NT2/D1 (cell line): Measurements from ENCODE around the gene PPP1R15A.

Experiments
- SUZ12 ChIP-seq: IDR thresholded peaks from 2 replicates; pipeline ENCODE4 v1.6.1; 2011; ENCODE audit not compliant: insufficient read length, insufficient read depth; ENCODE audit errors: extremely low read depth
- YY1 ChIP-seq: IDR thresholded peaks from 2 replicates; pipeline ENCODE4 v1.6.1; 2011; ENCODE audit not compliant: insufficient read length, insufficient read depth
- ZNF274 ChIP-seq: IDR thresholded peaks from 2 replicates; pipeline ENCODE4 v1.6.1; 2011; ENCODE audit warnings: mild to moderate bottlenecking, low read depth, low read length

DNA sequence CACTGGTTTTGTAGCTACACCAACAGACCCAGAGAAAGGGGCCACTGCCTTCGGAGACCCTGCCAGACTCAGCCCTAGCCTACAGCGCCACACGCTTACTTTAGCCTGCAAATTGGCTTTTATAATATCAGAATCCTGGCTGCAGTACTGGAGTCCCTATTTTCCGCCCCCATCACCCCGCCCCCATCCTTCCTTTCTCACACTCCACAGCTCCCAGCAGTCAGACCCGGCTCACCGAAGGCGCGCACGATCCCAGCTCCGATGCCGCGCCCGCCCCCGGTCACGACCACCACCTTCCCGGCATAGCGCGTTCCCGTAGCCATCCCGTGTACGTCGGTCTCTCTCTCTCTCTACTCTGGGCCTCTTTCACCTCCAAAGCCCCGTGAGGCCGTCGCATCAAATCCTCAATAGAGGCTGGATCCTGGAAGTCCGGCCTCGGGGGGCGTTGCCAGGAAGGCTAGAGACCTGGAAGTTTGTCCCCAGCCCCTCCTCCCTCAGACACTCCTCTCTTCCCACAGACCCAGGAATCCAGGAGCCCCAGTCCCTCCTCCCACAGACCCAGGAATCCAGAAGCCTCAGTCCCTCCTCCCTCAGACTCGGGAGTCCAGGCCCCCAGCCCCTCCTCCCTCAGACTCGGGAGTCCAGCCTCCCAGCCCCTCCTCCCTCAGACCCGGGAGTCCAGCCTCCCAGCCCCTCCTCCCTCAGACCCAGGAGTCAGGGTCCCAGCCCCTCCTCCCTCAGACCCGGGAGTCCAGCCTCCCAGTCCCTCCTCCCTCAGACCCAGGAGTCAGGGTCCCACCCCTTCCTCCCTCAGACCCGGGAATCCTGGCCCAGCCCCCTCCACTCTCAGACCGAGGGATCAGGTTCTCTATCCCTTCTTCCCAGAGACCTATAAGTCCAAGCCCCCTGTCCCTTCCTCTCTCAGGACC, 35.9 kb upstream of the PPP1R15A start, which contains the start of gene HSD17B14:
- TF ChIP-seq YY1 (no peak), SUZ12 (no peak), ZNF274 (no peak)
